ENCODE results near the gene STK33. TPM values are rescaled to one million over a fixed set of nuclear protein-coding genes. Genes with fewer than 3 reads are reported as not detected.

The STK33 gene
- total RNA-seq, 1 experiment from 2014 or later: 1.8 TPM

DNA sequence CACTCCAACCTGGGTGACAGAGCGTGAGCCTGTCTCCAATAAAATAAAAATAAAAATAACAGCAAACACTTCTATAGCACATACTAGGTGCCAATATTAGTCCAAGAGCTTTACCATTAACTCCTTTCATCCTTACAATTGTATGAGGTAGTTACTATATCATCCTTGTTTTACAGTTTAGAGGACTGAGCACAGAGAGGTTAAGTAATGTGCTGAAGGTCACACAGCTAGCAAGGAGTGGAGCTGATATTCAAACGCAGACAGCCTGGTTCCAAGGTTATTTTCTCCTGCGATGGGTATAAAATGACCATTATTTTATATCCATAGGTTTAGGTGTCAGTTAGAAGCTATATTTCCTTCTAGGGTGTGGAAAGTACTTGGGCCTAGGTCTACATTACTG, 249.7 kb downstream of the STK33 start:
- no peak overlapping the region for H3K4me3 ChIP-seq
- H3K36me3 ChIP-seq: no peaks in the 10 kb centered on the region
- DNase-seq: no peak
- H3K9me3 ChIP-seq: no peaks in the 10 kb centered on the region
- H3K27me3 ChIP-seq: no peaks in the 10 kb centered on the region

DNA sequence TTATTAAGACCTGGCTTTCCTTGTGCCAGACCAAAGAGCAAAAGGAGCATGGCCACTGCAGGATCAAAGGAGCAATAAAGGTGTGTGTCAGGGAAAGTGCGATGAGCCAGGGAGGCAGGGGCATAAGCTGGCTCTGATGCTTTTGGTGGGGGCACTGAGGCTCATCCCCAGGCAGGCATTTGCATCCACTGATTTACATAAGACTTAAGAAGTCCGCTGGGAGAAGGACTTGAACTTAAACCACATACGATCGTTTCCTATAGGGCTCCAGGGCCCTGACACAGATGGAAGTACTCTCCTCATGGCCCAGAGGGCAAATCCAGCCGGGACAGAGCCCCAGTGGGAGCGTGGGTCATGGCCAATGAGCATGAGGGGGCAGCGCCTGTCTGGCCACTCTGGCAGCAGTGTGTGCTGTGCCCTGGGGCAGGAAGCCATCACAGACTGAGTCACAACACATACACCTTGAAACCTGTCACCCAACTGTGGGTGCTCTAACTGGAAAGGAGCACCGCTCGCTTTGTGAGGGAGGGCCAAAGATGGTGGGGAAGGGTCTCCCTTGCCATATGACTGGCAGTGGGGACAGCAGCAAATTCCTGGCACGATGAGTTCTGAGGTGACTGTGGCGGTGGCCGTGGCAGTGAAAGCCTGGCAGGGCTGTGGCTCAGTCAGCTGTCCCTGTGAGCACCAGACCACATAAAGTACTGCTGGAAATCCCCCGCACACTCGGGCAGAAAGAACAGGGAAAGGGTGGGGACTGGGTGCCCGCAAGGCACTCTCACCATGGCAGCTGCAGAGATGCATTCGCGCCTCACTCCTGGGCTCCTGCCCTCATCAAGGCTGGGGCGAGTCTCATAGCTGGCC, 251.0 kb downstream of the STK33 start:
- no peak for DNase-seq
- Histone ChIP-seq H3K27me3 (no peaks in the 10 kb centered on the region), H3K4me3 (no peak overlapping the region), H3K9me3 (no peaks in the 10 kb centered on the region), H3K36me3 (no peaks in the 10 kb centered on the region)

DNA sequence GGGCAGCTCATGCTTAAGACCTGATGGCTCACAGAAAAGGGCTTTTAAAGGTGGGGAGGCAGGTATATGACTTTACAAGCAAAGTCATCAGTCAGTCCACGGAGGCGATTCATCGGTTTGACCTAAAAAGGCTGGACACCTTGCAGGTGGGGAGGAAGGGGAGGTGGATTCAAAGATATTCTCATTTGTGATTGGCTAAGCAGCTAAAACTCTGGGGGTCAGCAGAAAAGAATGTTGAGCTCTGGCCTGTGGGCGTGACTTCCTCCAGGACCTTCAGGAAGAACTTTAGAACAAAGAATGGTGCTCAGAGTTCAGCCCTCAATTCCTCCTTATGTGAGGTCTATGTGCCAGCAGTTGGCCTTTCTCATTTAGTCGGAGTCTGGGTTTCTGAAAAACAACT, 252.0 kb downstream of the STK33 start:
- H3K4me3 ChIP-seq: no peak overlapping the region
- H3K9me3 ChIP-seq: no peaks in the 10 kb centered on the region
- DNase-seq: no peak
- no peaks in the 10 kb centered on the region for H3K27me3 ChIP-seq
- H3K36me3 ChIP-seq: no peaks in the 10 kb centered on the region

Other genes starting within 250 kb of the STK33 start
- 0.74 and 1.4 TPM in 2 replicates for gene TRIM66, start 88.4 kb upstream of the STK33 start, total RNA-seq (2014; rRNA removed; shearing (Covaris generic); ENCODE audit: low replicate concordance)
- gene RPL27A, start 88.6 kb upstream of the STK33 start, total RNA-seq (2014; rRNA removed; shearing (Covaris generic); ENCODE audit: low replicate concordance): 1,350 and 4,050 TPM in 2 replicates

All from MG63 (cell line).